WERI-Rb-1 (cell line): ENCODE measurements around the gene C10orf95.
A peak's percentile ranks its signal among the peaks of the same experiment; 100 is the strongest.

Source experiments
- DNase-seq: peaks from one replicate; pipeline ENCODE4 v3.0.0-alpha.2; 2020
- H3K27ac ChIP-seq: fragments of 250-450 bp; sonication (Bioruptor Pico); 2 replicates; pipeline ENCODE4 v1.5.1; 2020; ENCODE audit warnings: mild to moderate bottlenecking, moderate library complexity
- H3K27me3 ChIP-seq: fragments of 250-450 bp; sonication (Bioruptor Pico); 2 replicates; pipeline ENCODE4 v1.5.1; 2021; ENCODE audit warnings: mild to moderate bottlenecking, low read depth, moderate library complexity; ENCODE audit not compliant: insufficient read depth, severe bottlenecking
- H3K36me3 ChIP-seq: fragments of 250-450 bp; sonication (Bioruptor Pico); 2 replicates; pipeline ENCODE4 v1.5.1; 2020; ENCODE audit warnings: mild to moderate bottlenecking, moderate library complexity
- H3K4me3 ChIP-seq: 2 replicates; pipeline ENCODE4 v1.5.1; 2011; ENCODE audit warnings: low read depth, mild to moderate bottlenecking, control low read depth, low read length
- H3K9me3 ChIP-seq: fragments of 250-450 bp; sonication (Bioruptor Pico); 2 replicates; pipeline ENCODE4 v1.5.1; 2021; ENCODE audit warnings: mild to moderate bottlenecking, moderate library complexity; ENCODE audit not compliant: severe bottlenecking
- CTCF ChIP-seq: IDR thresholded peaks from 2 replicates; pipeline ENCODE4 v1.5.1; 2011; ENCODE audit warnings: low read depth, mild to moderate bottlenecking, control low read depth, inconsistent platforms, low read length

The C10orf95 gene

GRCh38 chr10:102413053-102413705 lies 38.2 kb downstream of the C10orf95 start:
- Histone ChIP-seq H3K27ac (peak overlapping the region; percentile 99), H3K36me3 (peaks cover 66% of the 10 kb centered on the region), H3K9me3 (no peaks in the 10 kb centered on the region), H3K27me3 (no peaks in the 10 kb centered on the region), H3K4me3 (no peak overlapping the region)
- peak; percentile 62 for DNase-seq
- no peak for TF ChIP-seq CTCF

GRCh38 chr10:102412293-102412692 lies 39.0 kb downstream of the C10orf95 start:
- Histone ChIP-seq H3K9me3 (no peaks in the 10 kb centered on the region), H3K36me3 (peaks cover 74% of the 10 kb centered on the region), H3K4me3 (no peak overlapping the region), H3K27ac (no peak overlapping the region; the same call in 1 of the 2 replicates), H3K27me3 (no peaks in the 10 kb centered on the region)
- DNase-seq = no peak
- no peak for TF ChIP-seq CTCF

GRCh38 chr10:102411341-102412255 lies 39.7 kb downstream of the C10orf95 start:
- no peak for TF ChIP-seq CTCF
- H3K4me3 ChIP-seq = no peak overlapping the region
- no peak overlapping the region for H3K27ac ChIP-seq
- no peaks in the 10 kb centered on the region for H3K27me3 ChIP-seq
- DNase-seq = no peak
- no peaks in the 10 kb centered on the region for H3K9me3 ChIP-seq
- peaks cover 75% of the 10 kb centered on the region for H3K36me3 ChIP-seq

GRCh38 chr10:102410429-102411073 lies 40.8 kb downstream of the C10orf95 start:
- DNase-seq = no peak
- no peak overlapping the region for H3K27ac ChIP-seq
- no peak overlapping the region for H3K4me3 ChIP-seq
- TF ChIP-seq CTCF = no peak
- H3K27me3 ChIP-seq = no peaks in the 10 kb centered on the region
- peaks cover 73% of the 10 kb centered on the region for H3K36me3 ChIP-seq
- no peaks in the 10 kb centered on the region for H3K9me3 ChIP-seq

- Histone ChIP-seq H3K36me3 (peaks cover 72% of the 10 kb centered on the region), H3K9me3 (no peaks in the 10 kb centered on the region), H3K4me3 (no peak overlapping the region), H3K27ac (no peak overlapping the region), H3K27me3 (no peaks in the 10 kb centered on the region)
- DNase-seq = no peak
- TF ChIP-seq CTCF = no peak
These were observed 41.5 kb downstream of the C10orf95 start for GRCh38 chr10:102409604-102410428.
